PC-9 (cell line): ENCODE measurements around the gene GRIA1. TPM values are rescaled to one million over a fixed set of nuclear protein-coding genes. Genes with fewer than 3 reads are reported as not detected.

Experiments used
- BruUV-seq: library from RNA; stranded (reverse); fragments of 400-500 nt; replicated peaks from 2 replicates; lab custom pipeline; 2021; lab: Mats Ljungman, UMichigan
- CTCF ChIA-PET: fragments of 300-600 bp; sonication (Branson Sonifier 250); formaldehyde crosslinking; loops from one replicate; lab custom pipeline; 2022; ENCODE audit warnings: antibody characterized with exemption; lab: Charles Lee
- POLR2A ChIA-PET: fragments of 300-600 bp; sonication (Branson Sonifier 250); formaldehyde crosslinking; loops from one replicate; lab custom pipeline; 2022; ENCODE audit warnings: antibody characterized with exemption; ENCODE audit not compliant: unreplicated experiment; lab: Charles Lee
- DNase-seq, 2 experiments: peaks; one replicate each; pipeline versions ENCODE4 v3.0.0 to v3.0.0-alpha.2; 2015 to 2022; ENCODE audit warnings: mixed read lengths in 1 of 2
- H2AFZ ChIP-seq: fragments of 200-600 bp; sonication (generic); 2 replicates; pipeline ENCODE4 v1.8.1; 2017; ENCODE audit warnings: antibody characterized with exemption
- H3F3A ChIP-seq: fragments of 200-600 bp; sonication (generic); 2 replicates; pipeline ENCODE4 v1.8.1; 2017; ENCODE audit warnings: antibody characterized with exemption, mild to moderate bottlenecking, low read depth; ENCODE audit not compliant: insufficient read depth
- H3K27ac ChIP-seq: fragments of 200-600 bp; sonication (generic); 2 replicates; pipeline ENCODE4 v1.6.1; 2016; ENCODE audit warnings: mixed run types
- H3K27me3 ChIP-seq: fragments of 200-600 bp; sonication (generic); 2 replicates; pipeline ENCODE4 v1.6.1; 2016; ENCODE audit warnings: low read depth, mixed run types; ENCODE audit not compliant: insufficient read depth
- H3K36me3 ChIP-seq: fragments of 200-600 bp; sonication (generic); 2 replicates; pipeline ENCODE4 v1.6.1; 2016; ENCODE audit warnings: low read depth, mixed run types
- H3K4me1 ChIP-seq: fragments of 200-600 bp; sonication (generic); replicated peaks from 2 replicates; pipeline ENCODE4 v1.6.1; 2016; ENCODE audit warnings: mixed run types; ENCODE audit not compliant: insufficient read depth
- H3K4me2 ChIP-seq: fragments of 200-600 bp; sonication (generic); 2 replicates; pipeline ENCODE4 v1.6.1; 2017; ENCODE audit warnings: mixed run types
- H3K4me3 ChIP-seq: fragments of 200-600 bp; sonication (generic); 2 replicates; pipeline ENCODE4 v1.6.1; 2016; ENCODE audit warnings: mixed run types
- H3K79me2 ChIP-seq: fragments of 200-600 bp; sonication (generic); 2 replicates; pipeline ENCODE4 v1.6.1; 2017; ENCODE audit warnings: low read depth, mixed run types
- H3K9me2 ChIP-seq: fragments of 200-600 bp; sonication (generic); 2 replicates; pipeline ENCODE4 v1.8.1; 2017; ENCODE audit warnings: mild to moderate bottlenecking; ENCODE audit not compliant: insufficient read depth
- H3K9me3 ChIP-seq: fragments of 200-600 bp; sonication (generic); 2 replicates; pipeline ENCODE4 v1.8.1; 2016; ENCODE audit warnings: low read depth; ENCODE audit not compliant: insufficient read depth
- H4K20me1 ChIP-seq: fragments of 200-600 bp; sonication (generic); 2 replicates; pipeline ENCODE4 v1.8.1; 2017; ENCODE audit not compliant: insufficient read depth
- EZH2 ChIP-seq: fragments of 200-600 bp; sonication (generic); IDR thresholded peaks from 2 replicates; pipeline ENCODE4 v1.8.0; 2017; ENCODE audit warnings: antibody characterized with exemption, low read depth
- intact Hi-C: fragments of 100-400 bp; cut with micrococcal nuclease; formaldehyde crosslinking; loops from one replicate; pipeline ENCODE4 v1.10.0; 2022; ENCODE audit not compliant: unreplicated experiment
- total RNA-seq: library from RNA; stranded (reverse); gene quantifications from 2 replicates; pipeline ENCODE4 v1.2.3, GENCODE V29; 2021
- TF ChIP-seq, protein P1 (sequence below): fragments of 200-600 bp; sonication (generic); conservative IDR thresholded peaks from 2 replicates; pipeline ENCODE4 v1.6.1; 2017; ENCODE audit warnings: mixed run types, antibody characterized with exemption, mild to moderate bottlenecking, moderate library complexity

The GRIA1 gene
- total RNA-seq, 1 experiment from 2014 or later = not detected

DNA sequence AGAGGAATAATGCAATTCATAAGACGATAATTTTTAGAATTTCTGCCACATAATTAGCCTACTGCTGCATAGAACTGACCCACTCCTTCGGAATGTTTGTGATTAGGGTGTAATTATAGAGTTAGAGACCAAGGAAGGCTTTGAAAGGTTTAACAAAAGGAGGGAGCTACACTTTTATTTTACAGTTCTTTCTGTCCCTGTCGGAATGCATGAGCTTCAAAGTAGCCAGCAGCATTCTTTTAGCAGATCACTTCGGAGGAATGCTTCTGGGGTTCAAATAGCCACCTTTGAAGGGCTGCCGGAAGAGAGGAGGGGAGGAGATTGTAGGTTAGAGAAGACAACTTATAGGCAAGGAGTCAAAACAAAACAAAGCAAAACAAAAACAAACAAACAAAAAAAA is 168.1 kb downstream of the GRIA1 start:
- no peak overlapping the region for H3K4me3 ChIP-seq
- H2AFZ ChIP-seq = no peak overlapping the region
- H3K27me3 ChIP-seq = peaks cover 19% of the 10 kb centered on the region; the same call in 1 of the 2 replicates
- intact Hi-C loops = no loop called here
- H3K9me3 ChIP-seq = no peaks in the 10 kb centered on the region
- CTCF ChIA-PET = no interaction called here
- POLR2A ChIA-PET = no interaction called here
- TF ChIP-seq, protein P1, sequence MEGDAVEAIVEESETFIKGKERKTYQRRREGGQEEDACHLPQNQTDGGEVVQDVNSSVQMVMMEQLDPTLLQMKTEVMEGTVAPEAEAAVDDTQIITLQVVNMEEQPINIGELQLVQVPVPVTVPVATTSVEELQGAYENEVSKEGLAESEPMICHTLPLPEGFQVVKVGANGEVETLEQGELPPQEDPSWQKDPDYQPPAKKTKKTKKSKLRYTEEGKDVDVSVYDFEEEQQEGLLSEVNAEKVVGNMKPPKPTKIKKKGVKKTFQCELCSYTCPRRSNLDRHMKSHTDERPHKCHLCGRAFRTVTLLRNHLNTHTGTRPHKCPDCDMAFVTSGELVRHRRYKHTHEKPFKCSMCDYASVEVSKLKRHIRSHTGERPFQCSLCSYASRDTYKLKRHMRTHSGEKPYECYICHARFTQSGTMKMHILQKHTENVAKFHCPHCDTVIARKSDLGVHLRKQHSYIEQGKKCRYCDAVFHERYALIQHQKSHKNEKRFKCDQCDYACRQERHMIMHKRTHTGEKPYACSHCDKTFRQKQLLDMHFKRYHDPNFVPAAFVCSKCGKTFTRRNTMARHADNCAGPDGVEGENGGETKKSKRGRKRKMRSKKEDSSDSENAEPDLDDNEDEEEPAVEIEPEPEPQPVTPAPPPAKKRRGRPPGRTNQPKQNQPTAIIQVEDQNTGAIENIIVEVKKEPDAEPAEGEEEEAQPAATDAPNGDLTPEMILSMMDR = no peak
- no peak for TF ChIP-seq EZH2
- no peaks in the 10 kb centered on the region for H3K36me3 ChIP-seq
- no peaks in the 10 kb centered on the region for H3K4me1 ChIP-seq
- no TSS peak for BruUV-seq
- no peak overlapping the region for H3K27ac ChIP-seq
- no peaks in the 10 kb centered on the region for H3K9me2 ChIP-seq
- no peaks in the 10 kb centered on the region for H3F3A ChIP-seq
- no peaks in the 10 kb centered on the region for H4K20me1 ChIP-seq
- no peak overlapping the region for H3K4me2 ChIP-seq
- H3K79me2 ChIP-seq = no peaks in the 10 kb centered on the region
- no peak for DNase-seq

DNA sequence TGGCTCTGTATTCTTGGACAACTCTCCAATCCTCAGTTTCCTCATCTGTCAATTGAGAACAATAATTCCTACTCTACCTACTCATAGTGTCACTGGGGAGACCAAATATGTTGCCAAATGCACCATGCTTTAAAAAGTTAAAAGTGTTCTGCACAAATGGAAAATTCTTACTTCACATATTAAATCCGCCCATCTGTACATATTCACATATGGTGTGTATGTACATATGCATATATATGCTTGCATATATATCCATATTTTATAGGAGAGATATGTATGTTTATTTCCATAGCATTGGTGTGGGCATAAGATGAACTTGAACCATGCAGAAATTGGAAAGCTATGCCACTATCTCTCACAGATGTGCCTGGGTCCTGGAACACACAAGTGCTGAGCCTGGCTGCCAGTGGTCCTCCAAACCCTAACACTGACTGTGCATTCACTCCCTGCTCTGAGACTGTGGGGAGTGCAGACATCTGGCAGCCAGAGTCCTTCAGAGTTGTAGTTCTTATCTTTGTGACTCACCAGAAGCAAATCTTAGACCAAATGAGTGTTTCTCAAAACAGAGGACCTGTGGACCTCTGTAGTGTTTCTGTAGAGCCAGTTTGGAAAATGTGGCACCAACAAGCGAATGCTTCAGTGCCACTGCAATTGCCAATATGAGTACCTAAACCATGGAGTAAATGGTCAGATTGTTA is 168.7 kb downstream of the GRIA1 start:
- Histone ChIP-seq H2AFZ (no peak overlapping the region), H3K79me2 (no peaks in the 10 kb centered on the region), H3F3A (no peaks in the 10 kb centered on the region), H3K36me3 (no peaks in the 10 kb centered on the region), H3K4me1 (no peaks in the 10 kb centered on the region), H3K9me3 (no peaks in the 10 kb centered on the region), H3K4me3 (no peak overlapping the region), H3K27me3 (peaks cover 19% of the 10 kb centered on the region; the same call in 1 of the 2 replicates), H3K4me2 (no peak overlapping the region), H3K9me2 (no peaks in the 10 kb centered on the region), H3K27ac (no peak overlapping the region), H4K20me1 (no peaks in the 10 kb centered on the region)
- ChIA-PET CTCF (no interaction called here), POLR2A (no interaction called here)
- TF ChIP-seq, protein P1 = no peak
- TF ChIP-seq EZH2 = no peak
- no peak for DNase-seq
- BruUV-seq = no TSS peak
- intact Hi-C loops = no loop called here

DNA sequence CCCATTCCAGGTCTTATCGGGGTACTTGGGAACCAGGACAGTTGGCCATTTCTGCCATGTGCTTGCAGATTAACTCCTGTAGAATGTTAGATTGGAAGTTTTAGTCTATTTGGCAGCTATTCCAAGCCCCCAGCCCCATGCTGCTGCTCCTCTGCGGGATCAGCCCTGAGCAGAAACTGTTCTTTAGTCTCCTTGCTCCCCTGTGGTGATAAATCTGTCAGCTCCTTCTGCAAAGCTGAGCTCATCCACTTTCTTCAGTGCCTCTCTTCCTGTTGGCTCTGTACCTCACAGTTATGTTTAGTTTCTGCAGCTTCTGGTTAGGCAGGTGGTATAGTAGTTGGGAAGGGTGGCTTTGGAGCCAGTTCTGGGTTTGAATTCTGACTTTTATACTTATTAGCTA is 170.4 kb downstream of the GRIA1 start:
- H3K4me2 ChIP-seq = no peak overlapping the region
- H3F3A ChIP-seq = no peaks in the 10 kb centered on the region
- no peak for DNase-seq
- no peak overlapping the region for H3K4me3 ChIP-seq
- no peaks in the 10 kb centered on the region for H3K4me1 ChIP-seq
- H3K27ac ChIP-seq = no peak overlapping the region
- H3K27me3 ChIP-seq = peaks cover 16% of the 10 kb centered on the region; the same call in 1 of the 2 replicates
- no peaks in the 10 kb centered on the region for H3K9me3 ChIP-seq
- no peaks in the 10 kb centered on the region for H3K9me2 ChIP-seq
- ChIA-PET POLR2A (no interaction called here), CTCF (no interaction called here)
- no peaks in the 10 kb centered on the region for H3K79me2 ChIP-seq
- intact Hi-C loops = no loop called here
- H4K20me1 ChIP-seq = no peaks in the 10 kb centered on the region
- no peak for TF ChIP-seq EZH2
- TF ChIP-seq, protein P1 = no peak
- H2AFZ ChIP-seq = no peak overlapping the region
- H3K36me3 ChIP-seq = no peaks in the 10 kb centered on the region
- BruUV-seq = no TSS peak
